Esophagus muscularis mucosa (tissue), 3 donors: ENCODE results near the gene TAF3.

Source experiments
- CTCF ChIP-seq, 3 experiments: fragments of 200-600 bp in 2 of 3; fragments of 450-650 bp in 1 of 3; sonication (generic) in 2 of 3; IDR thresholded peaks; one replicate each; pipeline ENCODE4 v1.5.1; 2017 to 2019; ENCODE audit warnings: antibody characterized with exemption in 3 of 3, mild to moderate bottlenecking in 2 of 3, moderate library complexity in 1 of 3
- POLR2A ChIP-seq: fragments of 450-650 bp; IDR thresholded peaks from one replicate; pipeline ENCODE4 v1.6.1; 2017; ENCODE audit warnings: antibody characterized with exemption, moderate library complexity, mild to moderate bottlenecking, low read depth

- no peak for TF ChIP-seq CTCF (IDR thresholded peaks at IDR 0.05)
- TF ChIP-seq POLR2A = no peak
These were observed 11.1 kb downstream of the TAF3 start for GRCh38 chr10:7829289-7829834.
